H9 (cell line): ENCODE measurements around the gene ULK3. TPM values are rescaled to one million over a fixed set of nuclear protein-coding genes. Genes with fewer than 3 reads are reported as not detected.
A peak's percentile ranks its signal among the peaks of the same experiment; 100 is the strongest.

Experiments used
- DNase-seq: peaks from one replicate; pipeline ENCODE4 v3.0.0-alpha.2; 2017
- H2AFZ ChIP-seq: one replicate; pipeline ENCODE4 v1.6.1; 2013; ENCODE audit warnings: mild to moderate bottlenecking, low read length, control low read depth, moderate library complexity
- H2AK5ac ChIP-seq: 2 replicates; pipeline ENCODE4 v1.6.1; 2013; ENCODE audit warnings: low read length, control low read depth, mixed read lengths; ENCODE audit not compliant: insufficient read length
- H2BK120ac ChIP-seq: one replicate; pipeline ENCODE4 v1.6.1; 2013; ENCODE audit warnings: low read depth, mild to moderate bottlenecking, low read length, control low read depth, inconsistent platforms; ENCODE audit not compliant: poor library complexity, severe bottlenecking
- H2BK12ac ChIP-seq: 2 replicates; pipeline ENCODE4 v1.6.1; 2013; ENCODE audit warnings: low read length, control low read depth, mixed read lengths, low read depth; ENCODE audit not compliant: insufficient read length
- H2BK15ac ChIP-seq: 2 replicates; pipeline ENCODE4 v1.6.1; 2013; ENCODE audit warnings: low read depth, low read length, control low read depth
- H2BK20ac ChIP-seq: one replicate; pipeline ENCODE4 v1.6.1; 2013; ENCODE audit warnings: low read depth, mild to moderate bottlenecking, low read length, control low read depth, inconsistent platforms; ENCODE audit not compliant: poor library complexity, severe bottlenecking
- H2BK5ac ChIP-seq: 2 replicates; pipeline ENCODE4 v1.6.1; 2013; ENCODE audit warnings: low read length, control low read depth, mixed read lengths; ENCODE audit not compliant: insufficient read length
- H3K14ac ChIP-seq: 2 replicates; pipeline ENCODE4 v1.6.1; 2013; ENCODE audit warnings: low read length, control low read depth; ENCODE audit not compliant: insufficient read depth
- H3K18ac ChIP-seq: 2 replicates; pipeline ENCODE4 v1.6.1; 2013; ENCODE audit warnings: low read depth, mild to moderate bottlenecking, mixed read lengths, low read length, control low read depth; ENCODE audit not compliant: insufficient read length
- H3K23ac ChIP-seq: 2 replicates; pipeline ENCODE4 v1.6.1; 2013; ENCODE audit warnings: low read length, control low read depth, mixed read lengths, low read depth; ENCODE audit not compliant: insufficient read length
- H3K23me2 ChIP-seq: 2 replicates; pipeline ENCODE4 v1.6.1; 2013; ENCODE audit warnings: low read depth, mild to moderate bottlenecking, mixed read lengths, low read length, control low read depth; ENCODE audit not compliant: insufficient read length, poor library complexity, severe bottlenecking
- H3K27ac ChIP-seq: 2 replicates; pipeline ENCODE4 v1.5.1; 2013; ENCODE audit warnings: low read length, control low read depth, mixed read lengths, low read depth; ENCODE audit not compliant: insufficient read length
- H3K27me3 ChIP-seq: 2 replicates; pipeline ENCODE4 v1.6.1; 2013; ENCODE audit warnings: low read length, control low read depth, inconsistent platforms; ENCODE audit not compliant: insufficient read depth
- H3K4ac ChIP-seq: 2 replicates; pipeline ENCODE4 v1.6.1; 2013; ENCODE audit warnings: low read depth, mild to moderate bottlenecking, control low read depth, inconsistent platforms, low read length, moderate library complexity
- H3K4me1 ChIP-seq: 2 replicates; pipeline ENCODE4 v1.6.1; 2013; ENCODE audit warnings: low read length, control low read depth, inconsistent platforms; ENCODE audit not compliant: insufficient read depth
- H3K4me2 ChIP-seq: 2 replicates; pipeline ENCODE4 v1.6.1; 2013; ENCODE audit warnings: low read length, control low read depth, mixed read lengths; ENCODE audit not compliant: insufficient read length, insufficient read depth
- H3K56ac ChIP-seq: 2 replicates; pipeline ENCODE4 v1.6.1; 2013; ENCODE audit warnings: low read depth, mild to moderate bottlenecking, mixed read lengths, low read length, control low read depth; ENCODE audit not compliant: insufficient read length
- H3K79me1 ChIP-seq: 2 replicates; pipeline ENCODE4 v1.6.1; 2013; ENCODE audit warnings: low read depth, mild to moderate bottlenecking, moderate library complexity, low read length, control low read depth, inconsistent platforms; ENCODE audit not compliant: insufficient read depth, poor library complexity, severe bottlenecking
- H3K79me2 ChIP-seq: 2 replicates; pipeline ENCODE4 v1.6.1; 2013; ENCODE audit warnings: low read length, control low read depth, inconsistent platforms; ENCODE audit not compliant: insufficient read depth
- H3K9ac ChIP-seq: 2 replicates; pipeline ENCODE4 v1.6.1; 2013; ENCODE audit warnings: low read length, control low read depth, mixed read lengths; ENCODE audit not compliant: insufficient read length; ENCODE audit errors: extremely low read depth
- H3K9me3 ChIP-seq: one replicate; pipeline ENCODE4 v1.6.1; 2013; ENCODE audit warnings: low read depth, low read length, inconsistent platforms; ENCODE audit not compliant: control insufficient read depth
- H3T11ph ChIP-seq: one replicate; pipeline ENCODE4 v1.6.1; 2013; ENCODE audit warnings: mild to moderate bottlenecking, low read length, control low read depth, inconsistent platforms
- H4K20me1 ChIP-seq: one replicate; pipeline ENCODE4 v1.6.1; 2013; ENCODE audit not compliant: control insufficient read depth, insufficient read length, insufficient read depth
- H4K5ac ChIP-seq: 2 replicates; pipeline ENCODE4 v1.6.1; 2013; ENCODE audit warnings: low read depth, mild to moderate bottlenecking, mixed read lengths, low read length, control low read depth; ENCODE audit not compliant: insufficient read length
- H4K8ac ChIP-seq: replicated peaks from 2 replicates; pipeline ENCODE4 v1.6.1; 2013; ENCODE audit warnings: low read length, control low read depth, mixed read lengths, low read depth; ENCODE audit not compliant: insufficient read length
- H4K91ac ChIP-seq: 2 replicates; pipeline ENCODE4 v1.6.1; 2013; ENCODE audit warnings: low read depth, mild to moderate bottlenecking, moderate library complexity, mixed read lengths, low read length, control low read depth; ENCODE audit not compliant: insufficient read length
- H3K27ac Mint-ChIP-seq, 3 experiments: 2 replicates in 2 of 3; 3 replicates in 1 of 3; pipeline ENCODE4 v1.8.0; 2020 to 2021; ENCODE audit warnings: mixed read lengths in 3 of 3, mild to moderate bottlenecking in 1 of 3, moderate library complexity in 1 of 3
- H3K27me3 Mint-ChIP-seq: 2 replicates; pipeline ENCODE4 v1.8.0; 2021; ENCODE audit warnings: low read depth, mild to moderate bottlenecking, moderate library complexity, mixed read lengths
- H3K36me3 Mint-ChIP-seq, 3 experiments: 2 replicates in 2 of 3; 3 replicates in 1 of 3; pipeline ENCODE4 v1.8.0; 2020 to 2021; ENCODE audit warnings: low read depth in 3 of 3, mixed read lengths in 3 of 3; ENCODE audit not compliant: insufficient read depth in 1 of 3
- H3K4me1 Mint-ChIP-seq, 2 experiments: 2 replicates each; pipeline ENCODE4 v1.8.0; 2020; ENCODE audit warnings: mixed read lengths in 2 of 2
- H3K4me3 Mint-ChIP-seq, 2 experiments: 2 replicates in 1 of 2; 3 replicates in 1 of 2; pipeline ENCODE4 v1.8.0; 2020 to 2021; ENCODE audit warnings: mild to moderate bottlenecking in 2 of 2, mixed read lengths in 2 of 2, moderate library complexity in 1 of 2
- H3K9me3 Mint-ChIP-seq, 2 experiments: 2 replicates in 1 of 2; 3 replicates in 1 of 2; pipeline ENCODE4 v1.8.0; 2020; ENCODE audit warnings: mild to moderate bottlenecking in 2 of 2, mixed read lengths in 2 of 2, moderate library complexity in 1 of 2
- WGBS: extraction: QIAGEN DNeasy Blood & Tissue Kit; methylation state at CpG from one replicate; pipeline ENCODE4 v1.1.7; 2013; ENCODE audit warnings: missing lambda C conversion rate, low lambda C conversion rate, mixed read lengths; ENCODE audit not compliant: insufficient read length; ENCODE audit errors: extremely low coverage; 5-methylcytosine and 5-hydroxymethylcytosine counted together
- total RNA-seq: library from RNA; stranded (reverse); gene quantifications from 2 replicates; pipeline ENCODE4 v1.2.1, GENCODE V29; 2021
- TF ChIP-seq, protein P1 (sequence below): fragments of 200-600 bp; sonication (generic); conservative IDR thresholded peaks from 3 replicates; pipeline ENCODE4 v1.8.0; 2021; ENCODE audit warnings: antibody characterized with exemption, mild to moderate bottlenecking

Gene ULK3
- total RNA-seq, 1 experiment from 2014 or later = 34.0 TPM

DNA sequence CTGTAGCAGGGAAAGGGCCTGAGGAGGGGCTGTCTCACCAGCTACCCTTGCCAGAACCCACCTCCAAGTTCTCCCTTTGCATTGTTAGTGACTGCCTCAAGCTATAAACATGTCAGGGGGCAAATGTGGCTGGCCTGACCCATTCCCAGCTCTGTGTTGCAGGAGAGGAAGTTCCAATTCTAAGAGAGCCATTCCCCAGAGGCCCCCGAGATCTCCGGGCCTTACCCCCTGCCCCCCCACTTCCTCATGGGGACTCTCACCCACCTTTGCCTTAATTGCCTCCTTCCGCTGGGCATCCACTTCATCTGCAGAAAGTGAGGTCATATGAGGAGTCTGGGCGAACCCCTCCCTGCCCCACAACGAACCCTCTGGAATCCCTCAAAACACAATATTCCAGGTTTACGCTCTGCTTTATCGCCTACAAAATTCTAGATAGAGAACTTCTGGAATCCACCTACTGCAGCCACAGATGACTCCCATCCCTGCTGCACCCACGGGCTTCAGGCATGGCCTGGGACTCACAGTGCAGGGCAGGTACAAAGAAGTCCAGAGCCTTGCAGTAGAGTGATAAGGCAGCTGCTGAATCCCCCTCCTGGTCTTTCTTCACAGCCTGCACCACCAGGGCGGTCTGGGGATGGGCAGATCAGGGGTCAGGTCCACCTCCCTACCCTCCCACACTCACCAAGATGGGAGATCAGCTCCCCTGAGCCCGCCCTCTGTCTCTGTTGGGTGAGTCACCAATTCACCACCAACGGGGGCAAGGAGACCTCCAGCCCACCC is 4.0 kb downstream of the ULK3 start:
- no peak for DNase-seq
- H2BK120ac ChIP-seq = no peak overlapping the region
- no peak overlapping the region for H2AFZ ChIP-seq
- no peak overlapping the region for H3T11ph ChIP-seq
- H3K4me2 ChIP-seq = no peak overlapping the region
- no peaks in the 10 kb centered on the region for H3K27me3 Mint-ChIP-seq
- H3K23me2 ChIP-seq = peaks cover 6% of the 10 kb centered on the region
- no peak overlapping the region for H3K27ac ChIP-seq
- TF ChIP-seq, protein P1, sequence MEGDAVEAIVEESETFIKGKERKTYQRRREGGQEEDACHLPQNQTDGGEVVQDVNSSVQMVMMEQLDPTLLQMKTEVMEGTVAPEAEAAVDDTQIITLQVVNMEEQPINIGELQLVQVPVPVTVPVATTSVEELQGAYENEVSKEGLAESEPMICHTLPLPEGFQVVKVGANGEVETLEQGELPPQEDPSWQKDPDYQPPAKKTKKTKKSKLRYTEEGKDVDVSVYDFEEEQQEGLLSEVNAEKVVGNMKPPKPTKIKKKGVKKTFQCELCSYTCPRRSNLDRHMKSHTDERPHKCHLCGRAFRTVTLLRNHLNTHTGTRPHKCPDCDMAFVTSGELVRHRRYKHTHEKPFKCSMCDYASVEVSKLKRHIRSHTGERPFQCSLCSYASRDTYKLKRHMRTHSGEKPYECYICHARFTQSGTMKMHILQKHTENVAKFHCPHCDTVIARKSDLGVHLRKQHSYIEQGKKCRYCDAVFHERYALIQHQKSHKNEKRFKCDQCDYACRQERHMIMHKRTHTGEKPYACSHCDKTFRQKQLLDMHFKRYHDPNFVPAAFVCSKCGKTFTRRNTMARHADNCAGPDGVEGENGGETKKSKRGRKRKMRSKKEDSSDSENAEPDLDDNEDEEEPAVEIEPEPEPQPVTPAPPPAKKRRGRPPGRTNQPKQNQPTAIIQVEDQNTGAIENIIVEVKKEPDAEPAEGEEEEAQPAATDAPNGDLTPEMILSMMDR = no peak
- no peak overlapping the region for H2BK5ac ChIP-seq
- no peaks in the 10 kb centered on the region for H3K79me1 ChIP-seq
- no peaks in the 10 kb centered on the region; the same call in 1 of the 2 replicates for H3K4me1 ChIP-seq
- H2BK15ac ChIP-seq = no peak overlapping the region
- H3K36me3 Mint-ChIP-seq = peaks cover 6 to 37% (median 29%) of the 10 kb centered on the region in 3 experiments
- H3K23ac ChIP-seq = no peak overlapping the region
- H3K27ac Mint-ChIP-seq = peak overlapping the region in 1 of 3 experiments; percentile 88; a peak in 2 of 7 replicates
- H3K14ac ChIP-seq = no peak overlapping the region
- H3K4me1 Mint-ChIP-seq = peaks cover 21 to 38% of the 10 kb centered on the region in 2 experiments
- H2AK5ac ChIP-seq = no peak overlapping the region
- H3K79me2 ChIP-seq = no peaks in the 10 kb centered on the region
- H3K4me3 Mint-ChIP-seq = no peak overlapping the region
- H2BK20ac ChIP-seq = no peak overlapping the region
- no peaks in the 10 kb centered on the region for H3K9me3 Mint-ChIP-seq
- H3K9ac ChIP-seq = no peak overlapping the region
- H3K27me3 ChIP-seq = no peaks in the 10 kb centered on the region
- no peak overlapping the region for H4K5ac ChIP-seq
- H4K20me1 ChIP-seq = peaks cover 3% of the 10 kb centered on the region
- H3K56ac ChIP-seq = no peak overlapping the region
- H3K9me3 ChIP-seq = no peaks in the 10 kb centered on the region
- no CpG with 5 or more reads among the region's 11 CpGs for WGBS
- no peak overlapping the region for H3K18ac ChIP-seq
- H3K4ac ChIP-seq = no peak overlapping the region
- H4K8ac ChIP-seq = no peak overlapping the region
- no peak overlapping the region for H2BK12ac ChIP-seq
- H4K91ac ChIP-seq = no peak overlapping the region
